HepG2 (cell line): ENCODE measurements around the gene NFKB2. TPM values are rescaled to one million over a fixed set of nuclear protein-coding genes. Genes with fewer than 3 reads are reported as not detected.

Experiments
- ATAC-seq: fragments of 200-7000 bp; cut with Tn5 transposase; 3 replicates; pipeline ENCODE4 v1.9.1; 2020; ENCODE audit warnings: mild to moderate bottlenecking, moderate library complexity
- BruUV-seq: library from RNA; stranded (reverse); fragments of 400-500 nt; replicated peaks from 2 replicates; lab custom pipeline; 2021; lab: Mats Ljungman, UMichigan
- CTCF ChIA-PET: fragments of 300-600 bp; formaldehyde crosslinking; extraction: SDS; loops from one replicate; lab custom pipeline; 2021; ENCODE audit warnings: low total read pairs, inconsistent platforms, low intra/inter-chr PET ratio; lab: Yijun Ruan, JAX
- POLR2A ChIA-PET: fragments of 350-600 bp; sonication (Branson Sonifier 250); formaldehyde crosslinking; loops from one replicate; lab custom pipeline; 2020; ENCODE audit warnings: antibody characterized with exemption, inconsistent platforms; lab: Yijun Ruan, JAX
- DNase-seq: peaks from one replicate; pipeline ENCODE4 v3.0.0-alpha.2; 2015; ENCODE audit warnings: low spot score
- FAIRE-seq: peaks from 3 replicates; lab custom pipeline; 2011; peaks lifted over from hg19 to GRCh38; lab: Jason Lieb, UNC
- H2AFZ ChIP-seq: one replicate; pipeline ENCODE4 v1.6.1; 2011; ENCODE audit warnings: low read length, inconsistent platforms
- H3K27ac ChIP-seq: fragments of 300-600 bp; 3 replicates; pipeline ENCODE4 v1.8.0; 2011; ENCODE audit warnings: mixed run types, mild to moderate bottlenecking, mixed read lengths, low read length, inconsistent platforms; ENCODE audit not compliant: insufficient read depth; ENCODE audit errors: extremely low read length
- H3K27me3 ChIP-seq, 2 experiments: fragments of 200-600 bp in 1 of 2; 2 replicates in 1 of 2; 3 replicates in 1 of 2; pipeline versions ENCODE4 v1.6.0 to v1.8.0; 2011; ENCODE audit warnings: low read length in 2 of 2, mild to moderate bottlenecking in 2 of 2, moderate library complexity in 2 of 2, inconsistent platforms in 1 of 2; ENCODE audit not compliant: insufficient read depth in 2 of 2, control insufficient read depth in 1 of 2
- H3K36me3 ChIP-seq, 2 experiments: fragments of 200-600 bp in 1 of 2; replicated peaks in 1 of 2; 2 replicates in 1 of 2; 3 replicates in 1 of 2; pipeline versions ENCODE4 v1.5.1 to v1.8.0; 2011; ENCODE audit warnings: low read length in 2 of 2, inconsistent platforms in 1 of 2; ENCODE audit not compliant: insufficient read depth in 2 of 2, control insufficient read depth in 1 of 2
- H3K4me1 ChIP-seq: 2 replicates; pipeline ENCODE4 v1.5.1; 2012; ENCODE audit warnings: low read length, inconsistent platforms; ENCODE audit not compliant: insufficient read depth
- H3K4me2 ChIP-seq: 2 replicates; pipeline ENCODE4 v1.6.0; 2011; ENCODE audit warnings: low read depth, low read length, inconsistent platforms
- H3K4me3 ChIP-seq, 3 experiments: fragments of 200-600 bp in 1 of 3; sonication (generic), shearing (Covaris generic) in 1 of 3; replicated peaks in 1 of 3; 2 replicates each; pipeline ENCODE4 v1.5.1; 2011 to 2016; ENCODE audit warnings: low read length in 3 of 3, inconsistent platforms in 2 of 3, low read depth in 2 of 3, mild to moderate bottlenecking in 2 of 3, control low read depth in 1 of 3, mixed read lengths in 1 of 3; ENCODE audit not compliant: insufficient read depth in 1 of 3
- H3K79me2 ChIP-seq: one replicate; pipeline ENCODE4 v1.6.1; 2011; ENCODE audit warnings: low read length, inconsistent platforms; ENCODE audit not compliant: insufficient read depth
- H3K9ac ChIP-seq: 2 replicates; pipeline ENCODE4 v1.6.0; 2011; ENCODE audit warnings: mild to moderate bottlenecking, low read depth, low read length, inconsistent platforms; ENCODE audit not compliant: insufficient read depth
- H3K9me3 ChIP-seq: 2 replicates; pipeline ENCODE4 v1.5.1; 2012; ENCODE audit warnings: mild to moderate bottlenecking, low read length
- H4K20me1 ChIP-seq: 2 replicates; pipeline ENCODE4 v1.6.0; 2011; ENCODE audit warnings: inconsistent platforms, mild to moderate bottlenecking, low read length, moderate library complexity; ENCODE audit not compliant: insufficient read depth
- CBX1 ChIP-seq: IDR thresholded peaks from one replicate; pipeline ENCODE4 v1.6.1; 2016; ENCODE audit warnings: antibody characterized with exemption, low read depth
- DNMT1 ChIP-seq: sonication (generic); formaldehyde crosslinking; IDR thresholded peaks from 2 replicates; pipeline ENCODE4 v1.5.1; 2020; ENCODE audit warnings: mild to moderate bottlenecking, missing genetic modification reagents
- HOXA5 ChIP-seq: sonication (generic); formaldehyde crosslinking; IDR thresholded peaks from 2 replicates; pipeline ENCODE4 v1.4.0; 2020; ENCODE audit warnings: missing genetic modification reagents
- MIER3 ChIP-seq: IDR thresholded peaks from 2 replicates; pipeline ENCODE4 v1.6.1; 2016; ENCODE audit warnings: missing compliant biosample characterization, borderline replicate concordance
- NR2C2 ChIP-seq: sonication (generic); formaldehyde crosslinking; IDR thresholded peaks from 2 replicates; pipeline ENCODE4 v1.4.0; 2020; ENCODE audit warnings: missing genetic modification reagents, mild to moderate bottlenecking, moderate library complexity, borderline replicate concordance
- RORA ChIP-seq: sonication (generic); formaldehyde crosslinking; IDR thresholded peaks from 2 replicates; pipeline ENCODE4 v1.5.0; 2020; ENCODE audit warnings: mild to moderate bottlenecking, missing genetic modification reagents, moderate library complexity
- ZNF160 ChIP-seq: sonication (generic); formaldehyde crosslinking; IDR thresholded peaks from 2 replicates; pipeline ENCODE4 v1.8.0; 2022; ENCODE audit warnings: mild to moderate bottlenecking, inconsistent platforms, missing genetic modification reagents
- ZNF20 ChIP-seq: sonication (generic); formaldehyde crosslinking; IDR thresholded peaks from 2 replicates; pipeline ENCODE4 v1.4.0; 2020; ENCODE audit warnings: mild to moderate bottlenecking, moderate library complexity, missing genetic modification reagents
- ZNF607 ChIP-seq: sonication (generic); formaldehyde crosslinking; IDR thresholded peaks from 2 replicates; pipeline ENCODE4 v1.5.1; 2020; ENCODE audit warnings: missing genetic modification reagents, mild to moderate bottlenecking, borderline replicate concordance
- WGBS: methylation state at CpG from one replicate; pipeline ENCODE4 v1.1.6; 2017; ENCODE audit warnings: low lambda C conversion rate; 5-methylcytosine and 5-hydroxymethylcytosine counted together
- in situ Hi-C: cut with HindIII; loops from 2 replicates; pipeline ENCODE4 v1.10.0; 2017; ENCODE audit warnings: low pct_unique_long_range_greater_than_20kb; ENCODE audit not compliant: extremely low pct_ligation_motif_present
- intact Hi-C: fragments of 100-400 bp; cut with micrococcal nuclease; formaldehyde crosslinking; loops from one replicate; pipeline ENCODE4 v1.10.0; 2022; ENCODE audit not compliant: unreplicated experiment
- polyA plus RNA-seq, 8 experiments: library from polyadenylated mRNA; depleted of rRNA in 3 of 8; stranded (reverse) in 7 of 8; unstranded in 1 of 8; fragments of >200 nt; fragmentation: Illumina TruSeq in 4 of 8; extraction: Trizol in 4 of 8; gene quantifications; 2 replicates each; pipeline versions ENCODE4 v1.2.1 to v1.2.3, GENCODE V29; 2011 to 2016; ENCODE audit warnings: low read depth in 4 of 8, missing spikeins in 1 of 8, mixed read lengths in 1 of 8; ENCODE audit not compliant: insufficient read depth in 1 of 8
- total RNA-seq, 5 experiments: library from RNA; depleted of rRNA; stranded (reverse); fragments of >200 nt; fragmentation: Illumina TruSeq; extraction: Trizol; gene quantifications; 2 replicates each; pipeline ENCODE4 v1.2.3, GENCODE V29; 2016; ENCODE audit warnings: low read depth in 1 of 5
- TF ChIP-seq, protein P1 (sequence below): sonication (generic); formaldehyde crosslinking; IDR thresholded peaks from 2 replicates; pipeline ENCODE4 v1.4.0; 2020; ENCODE audit warnings: missing genetic modification reagents
- TF ChIP-seq, protein P2 (sequence below): IDR thresholded peaks from 2 replicates; pipeline ENCODE4 v1.6.1; 2016; ENCODE audit warnings: missing genetic modification reagents, missing compliant biosample characterization
- TF ChIP-seq, protein P3 (sequence below): sonication (generic); formaldehyde crosslinking; IDR thresholded peaks from 2 replicates; pipeline ENCODE4 v1.8.0; 2022; ENCODE audit warnings: missing genetic modification reagents, mild to moderate bottlenecking, borderline replicate concordance
- TF ChIP-seq, protein P4 (sequence below): sonication (generic); formaldehyde crosslinking; IDR thresholded peaks from 2 replicates; pipeline ENCODE4 v1.5.1; 2020; ENCODE audit warnings: missing genetic modification reagents, mild to moderate bottlenecking, borderline replicate concordance

Gene NFKB2
- total and polyA plus RNA-seq, 2 of the 13 experiments (the other 11 are each of a cell fraction or from before 2014, with no cell fraction given), result 7.7 to 12.5 TPM

DNA sequence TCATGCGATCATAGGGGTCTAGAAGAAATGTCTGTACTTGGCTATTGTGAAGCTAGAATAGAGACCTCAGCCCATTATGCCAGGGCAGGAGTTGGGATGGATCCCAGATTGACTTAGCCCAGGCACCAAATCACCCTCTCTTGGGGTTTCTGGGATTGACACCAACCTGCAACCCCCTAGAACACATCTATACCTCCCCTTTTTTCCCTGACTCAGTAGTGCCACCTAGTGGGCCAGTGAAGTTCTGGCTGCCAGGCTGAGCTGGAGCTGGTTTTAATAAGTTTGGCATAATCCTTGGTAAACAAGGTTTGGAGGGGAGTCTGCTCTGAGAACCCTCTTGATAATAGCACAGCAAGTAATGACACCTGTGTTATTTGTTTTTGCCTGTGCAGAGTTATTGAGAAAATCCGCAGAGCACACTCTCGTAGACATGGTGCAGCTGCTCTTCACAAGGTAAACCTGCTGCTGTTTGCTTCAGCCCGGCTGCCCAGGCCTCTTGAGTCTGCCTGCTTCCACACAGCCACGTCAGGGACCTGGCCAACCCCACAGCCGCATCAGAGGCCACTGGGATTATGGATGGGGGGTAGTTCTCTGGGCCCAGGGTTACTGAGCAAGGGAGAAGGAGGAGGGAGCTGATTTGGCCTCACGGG lies 43.3 kb upstream of the NFKB2 start (continued):
- TF ChIP-seq, protein P1, sequence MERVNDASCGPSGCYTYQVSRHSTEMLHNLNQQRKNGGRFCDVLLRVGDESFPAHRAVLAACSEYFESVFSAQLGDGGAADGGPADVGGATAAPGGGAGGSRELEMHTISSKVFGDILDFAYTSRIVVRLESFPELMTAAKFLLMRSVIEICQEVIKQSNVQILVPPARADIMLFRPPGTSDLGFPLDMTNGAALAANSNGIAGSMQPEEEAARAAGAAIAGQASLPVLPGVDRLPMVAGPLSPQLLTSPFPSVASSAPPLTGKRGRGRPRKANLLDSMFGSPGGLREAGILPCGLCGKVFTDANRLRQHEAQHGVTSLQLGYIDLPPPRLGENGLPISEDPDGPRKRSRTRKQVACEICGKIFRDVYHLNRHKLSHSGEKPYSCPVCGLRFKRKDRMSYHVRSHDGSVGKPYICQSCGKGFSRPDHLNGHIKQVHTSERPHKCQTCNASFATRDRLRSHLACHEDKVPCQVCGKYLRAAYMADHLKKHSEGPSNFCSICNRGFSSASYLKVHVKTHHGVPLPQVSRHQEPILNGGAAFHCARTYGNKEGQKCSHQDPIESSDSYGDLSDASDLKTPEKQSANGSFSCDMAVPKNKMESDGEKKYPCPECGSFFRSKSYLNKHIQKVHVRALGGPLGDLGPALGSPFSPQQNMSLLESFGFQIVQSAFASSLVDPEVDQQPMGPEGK (CRISPR knock-in tag), result 0 out of 2 replicates have a peak, but pooled peaks have one; percentile 13
- TF ChIP-seq ZNF20 (CRISPR knock-in tag) (no peak), RORA (CRISPR knock-in tag) (no peak), HOXA5 (CRISPR knock-in tag) (no peak)
- TF ChIP-seq, protein P2, sequence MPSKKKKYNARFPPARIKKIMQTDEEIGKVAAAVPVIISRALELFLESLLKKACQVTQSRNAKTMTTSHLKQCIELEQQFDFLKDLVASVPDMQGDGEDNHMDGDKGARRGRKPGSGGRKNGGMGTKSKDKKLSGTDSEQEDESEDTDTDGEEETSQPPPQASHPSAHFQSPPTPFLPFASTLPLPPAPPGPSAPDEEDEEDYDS (CRISPR knock-in tag), result no peak

DNA sequence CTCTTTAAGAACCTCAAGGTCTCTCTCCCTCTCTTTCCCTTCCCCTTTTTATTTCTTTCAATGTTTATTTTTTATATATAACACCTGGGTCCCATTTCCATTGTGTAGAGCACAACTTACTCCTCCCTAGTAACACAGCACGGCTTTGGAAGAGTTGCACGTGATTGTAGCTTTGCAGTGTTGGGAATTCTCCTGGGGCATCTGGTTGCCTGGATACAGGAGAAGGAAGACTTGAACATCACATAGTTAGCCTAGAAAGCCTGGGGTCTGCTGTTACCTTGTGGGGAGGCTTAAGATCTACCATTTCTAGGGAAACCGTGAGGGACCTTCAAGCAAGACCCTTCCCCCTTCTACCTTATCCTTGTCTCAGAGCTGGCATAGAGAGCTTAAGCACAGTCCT lies 41.1 kb upstream of the NFKB2 start:
- Histone ChIP-seq H3K27ac (no peak overlapping the region), H3K9me3 (no peaks in the 10 kb centered on the region), H4K20me1 (0 out of 2 replicates have a peak, but pooled peaks cover 9% of the 10 kb centered on the region), H2AFZ (no peak overlapping the region), H3K4me1 (no peaks in the 10 kb centered on the region), H3K9ac (no peak overlapping the region), H3K4me2 (no peak overlapping the region), H3K36me3 (peaks cover 42 to 87% of the 10 kb centered on the region in 2 experiments), H3K79me2 (no peaks in the 10 kb centered on the region), H3K27me3 (no peaks in the 10 kb centered on the region), H3K4me3 (no peak overlapping the region)
- ChIA-PET CTCF (no interaction called here), POLR2A (no interaction called here)
- intact Hi-C loops (no loop called here), in situ Hi-C loops (loop anchor here (5.0 kb wide), 1 partner anchor 127 kb away; the partner anchor contains the start of gene ELOVL3)
- WGBS, result 100% methylated on average over 3 of the region's 3 CpGs
- FAIRE-seq, result no peak
- no peak for ATAC-seq
- DNase-seq, result no peak
- TF ChIP-seq MIER3 (no peak), DNMT1 (CRISPR knock-in tag) (no peak), ZNF607 (no peak), CBX1 (no peak), ZNF160 (CRISPR knock-in tag) (no peak), NR2C2 (CRISPR knock-in tag) (no peak)
- TF ChIP-seq, protein P3, sequence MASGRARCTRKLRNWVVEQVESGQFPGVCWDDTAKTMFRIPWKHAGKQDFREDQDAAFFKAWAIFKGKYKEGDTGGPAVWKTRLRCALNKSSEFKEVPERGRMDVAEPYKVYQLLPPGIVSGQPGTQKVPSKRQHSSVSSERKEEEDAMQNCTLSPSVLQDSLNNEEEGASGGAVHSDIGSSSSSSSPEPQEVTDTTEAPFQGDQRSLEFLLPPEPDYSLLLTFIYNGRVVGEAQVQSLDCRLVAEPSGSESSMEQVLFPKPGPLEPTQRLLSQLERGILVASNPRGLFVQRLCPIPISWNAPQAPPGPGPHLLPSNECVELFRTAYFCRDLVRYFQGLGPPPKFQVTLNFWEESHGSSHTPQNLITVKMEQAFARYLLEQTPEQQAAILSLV, result no peak
- TF ChIP-seq, protein P4, sequence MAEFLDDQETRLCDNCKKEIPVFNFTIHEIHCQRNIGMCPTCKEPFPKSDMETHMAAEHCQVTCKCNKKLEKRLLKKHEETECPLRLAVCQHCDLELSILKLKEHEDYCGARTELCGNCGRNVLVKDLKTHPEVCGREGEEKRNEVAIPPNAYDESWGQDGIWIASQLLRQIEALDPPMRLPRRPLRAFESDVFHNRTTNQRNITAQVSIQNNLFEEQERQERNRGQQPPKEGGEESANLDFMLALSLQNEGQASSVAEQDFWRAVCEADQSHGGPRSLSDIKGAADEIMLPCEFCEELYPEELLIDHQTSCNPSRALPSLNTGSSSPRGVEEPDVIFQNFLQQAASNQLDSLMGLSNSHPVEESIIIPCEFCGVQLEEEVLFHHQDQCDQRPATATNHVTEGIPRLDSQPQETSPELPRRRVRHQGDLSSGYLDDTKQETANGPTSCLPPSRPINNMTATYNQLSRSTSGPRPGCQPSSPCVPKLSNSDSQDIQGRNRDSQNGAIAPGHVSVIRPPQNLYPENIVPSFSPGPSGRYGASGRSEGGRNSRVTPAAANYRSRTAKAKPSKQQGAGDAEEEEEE (CRISPR knock-in tag), result no peak
- no TSS peak for BruUV-seq
